ENCODE results near the gene ZNF827. TPM values are rescaled to one million over a fixed set of nuclear protein-coding genes. Genes with fewer than 3 reads are reported as not detected.

Gene ZNF827
- polyA plus RNA-seq, 1 donor from 2014 or later: 12.1 TPM

GRCh38 chr4:145792429-145792828, 146.2 kb downstream of the ZNF827 start:
- Histone ChIP-seq H3K27me3 (ENCODE audit: insufficient read depth, low read depth, low read length) (no peaks in the 10 kb centered on the region), H3K4me2 (ENCODE audit: low read length) (no peak overlapping the region), H3K9me2 (ENCODE audit: insufficient read depth, low read length) (no peaks in the 10 kb centered on the region), H3K4me3 (ENCODE audit: low read length) (no peak overlapping the region), H4K20me1 (ENCODE audit: insufficient read depth) (no peaks in the 10 kb centered on the region), H3F3A (ENCODE audit: insufficient read depth, low read length, poor library complexity, severe bottlenecking) (peaks cover 2% of the 10 kb centered on the region), H2AFZ (ENCODE audit: low read depth, low read length) (no peak overlapping the region), H3K9ac (ENCODE audit: low read length) (no peak overlapping the region), H3K27ac (ENCODE audit: low read length) (no peak overlapping the region), H3K79me2 (replicated peaks; ENCODE audit: insufficient read depth, low read length) (no peaks in the 10 kb centered on the region), H3K9me3 (ENCODE audit: low read length) (no peaks in the 10 kb centered on the region), H3K36me3 (ENCODE audit: insufficient read depth, low read length) (no peaks in the 10 kb centered on the region)
- TF ChIP-seq CTCF (IDR thresholded peaks at IDR 0.05; ENCODE audit: poor library complexity, severe bottlenecking): no peak
- TF ChIP-seq MXI1 (conservative IDR thresholded peaks at IDR 0.05; ENCODE audit: poor library complexity, severe bottlenecking): no peak

- H3K4me3 ChIP-seq (ENCODE audit: low read length): no peak overlapping the region
- H3K4me2 ChIP-seq (ENCODE audit: low read length): no peak overlapping the region
- H3K9me3 ChIP-seq (ENCODE audit: low read length): no peaks in the 10 kb centered on the region
- no peak overlapping the region for H3K27ac ChIP-seq (ENCODE audit: low read length)
- H2AFZ ChIP-seq (ENCODE audit: low read depth, low read length): no peak overlapping the region
- TF ChIP-seq MXI1 (conservative IDR thresholded peaks at IDR 0.05; ENCODE audit: poor library complexity, severe bottlenecking): no peak
- no peak for TF ChIP-seq EP300 (conservative IDR thresholded peaks at IDR 0.05; ENCODE audit: poor library complexity, severe bottlenecking)
- no peak for TF ChIP-seq RAD21 (conservative IDR thresholded peaks at IDR 0.05)
- TF ChIP-seq TAF1 (IDR thresholded peaks at IDR 0.05; ENCODE audit: low read depth): no peak
- no peak for TF ChIP-seq POLR2AphosphoS5 (IDR thresholded peaks at IDR 0.05)
- TF ChIP-seq CTCF (IDR thresholded peaks at IDR 0.05; ENCODE audit: poor library complexity, severe bottlenecking): no peak
- no peak for TF ChIP-seq EZH2 (IDR thresholded peaks at IDR 0.05; ENCODE audit: borderline replicate concordance, insufficient read depth, low read length, poor library complexity, severe bottlenecking)
- TF ChIP-seq, protein P1, sequence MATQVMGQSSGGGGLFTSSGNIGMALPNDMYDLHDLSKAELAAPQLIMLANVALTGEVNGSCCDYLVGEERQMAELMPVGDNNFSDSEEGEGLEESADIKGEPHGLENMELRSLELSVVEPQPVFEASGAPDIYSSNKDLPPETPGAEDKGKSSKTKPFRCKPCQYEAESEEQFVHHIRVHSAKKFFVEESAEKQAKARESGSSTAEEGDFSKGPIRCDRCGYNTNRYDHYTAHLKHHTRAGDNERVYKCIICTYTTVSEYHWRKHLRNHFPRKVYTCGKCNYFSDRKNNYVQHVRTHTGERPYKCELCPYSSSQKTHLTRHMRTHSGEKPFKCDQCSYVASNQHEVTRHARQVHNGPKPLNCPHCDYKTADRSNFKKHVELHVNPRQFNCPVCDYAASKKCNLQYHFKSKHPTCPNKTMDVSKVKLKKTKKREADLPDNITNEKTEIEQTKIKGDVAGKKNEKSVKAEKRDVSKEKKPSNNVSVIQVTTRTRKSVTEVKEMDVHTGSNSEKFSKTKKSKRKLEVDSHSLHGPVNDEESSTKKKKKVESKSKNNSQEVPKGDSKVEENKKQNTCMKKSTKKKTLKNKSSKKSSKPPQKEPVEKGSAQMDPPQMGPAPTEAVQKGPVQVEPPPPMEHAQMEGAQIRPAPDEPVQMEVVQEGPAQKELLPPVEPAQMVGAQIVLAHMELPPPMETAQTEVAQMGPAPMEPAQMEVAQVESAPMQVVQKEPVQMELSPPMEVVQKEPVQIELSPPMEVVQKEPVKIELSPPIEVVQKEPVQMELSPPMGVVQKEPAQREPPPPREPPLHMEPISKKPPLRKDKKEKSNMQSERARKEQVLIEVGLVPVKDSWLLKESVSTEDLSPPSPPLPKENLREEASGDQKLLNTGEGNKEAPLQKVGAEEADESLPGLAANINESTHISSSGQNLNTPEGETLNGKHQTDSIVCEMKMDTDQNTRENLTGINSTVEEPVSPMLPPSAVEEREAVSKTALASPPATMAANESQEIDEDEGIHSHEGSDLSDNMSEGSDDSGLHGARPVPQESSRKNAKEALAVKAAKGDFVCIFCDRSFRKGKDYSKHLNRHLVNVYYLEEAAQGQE (IDR thresholded peaks at IDR 0.05; ENCODE audit: borderline replicate concordance): no peak
- no peaks in the 10 kb centered on the region for H4K20me1 ChIP-seq (ENCODE audit: insufficient read depth)
- H3K9me2 ChIP-seq (ENCODE audit: insufficient read depth, low read length): no peaks in the 10 kb centered on the region
- H3K79me2 ChIP-seq (replicated peaks; ENCODE audit: insufficient read depth, low read length): no peaks in the 10 kb centered on the region
- no peaks in the 10 kb centered on the region for H3K36me3 ChIP-seq (ENCODE audit: insufficient read depth, low read length)
- peaks cover 2% of the 10 kb centered on the region for H3F3A ChIP-seq (ENCODE audit: insufficient read depth, low read length, poor library complexity, severe bottlenecking)
- no peak overlapping the region for H3K9ac ChIP-seq (ENCODE audit: low read length)
- H3K27me3 ChIP-seq (ENCODE audit: insufficient read depth, low read depth, low read length): no peaks in the 10 kb centered on the region
These were observed 146.6 kb downstream of the ZNF827 start for GRCh38 chr4:145791988-145792387.

Data from neural cell (in vitro differentiated cells).